K562 (cell line): ENCODE data around the gene CTSW. TPM values are rescaled to one million over a fixed set of nuclear protein-coding genes. Genes with fewer than 3 reads are reported as not detected.
A peak's percentile ranks its signal among the peaks of the same experiment; 100 is the strongest.

Source experiments
- CBX3 ChIP-seq, 2 experiments: IDR thresholded peaks; 1 replicate in 1 of 2; 2 replicates in 1 of 2; pipeline ENCODE4 v1.6.1; 2012; ENCODE audit warnings: inconsistent platforms in 2 of 2, low read length in 2 of 2, borderline replicate concordance in 1 of 2, control low read depth in 1 of 2
- CHCHD3 ChIP-seq: fragments of 250-450 bp; sonication (Bioruptor Pico); IDR thresholded peaks from 2 replicates; pipeline ENCODE4 v2.1.2; 2022; ENCODE audit warnings: mild to moderate bottlenecking
- MAZ ChIP-seq, 2 experiments: fragments of 450-650 bp in 1 of 2; sonication (generic) in 1 of 2; formaldehyde crosslinking; IDR thresholded peaks in 1 of 2; conservative IDR thresholded peaks in 1 of 2; 2 replicates each; pipeline versions ENCODE4 v1.4.0 to v1.5.0; 2020; ENCODE audit warnings: mild to moderate bottlenecking in 1 of 2, missing genetic modification reagents in 1 of 2
- MYC ChIP-seq, 2 experiments: fragments of 250-450 bp in 1 of 2; sonication (Bioruptor Pico) in 1 of 2; IDR thresholded peaks; 2 replicates each; pipeline versions ENCODE4 v1.5.1 to v1.6.1; 2012 to 2021; ENCODE audit warnings: low read depth in 2 of 2, borderline replicate concordance in 1 of 2, improper control_type of control experiment in 1 of 2, low read length in 1 of 2, mild to moderate bottlenecking in 1 of 2, moderate library complexity in 1 of 2
- POLR2AphosphoS2 ChIP-seq: IDR thresholded peaks from 2 replicates; pipeline ENCODE4 v1.6.1; 2012; ENCODE audit warnings: low read length, improper control_type of control experiment
- POLR2G ChIP-seq: fragments of 200-400 bp; formaldehyde crosslinking; IDR thresholded peaks from 2 replicates; pipeline ENCODE4 v1.6.1; 2017; ENCODE audit warnings: low read depth, mild to moderate bottlenecking, antibody characterized with exemption, low read length, moderate library complexity
- PTBP1 ChIP-seq: fragments of 200-400 bp; formaldehyde crosslinking; IDR thresholded peaks from 2 replicates; pipeline ENCODE4 v1.6.1; 2017; ENCODE audit warnings: low read depth, low read length
- RBFOX2 ChIP-seq: fragments of 200-400 bp; formaldehyde crosslinking; IDR thresholded peaks from 2 replicates; pipeline ENCODE4 v1.6.1; 2017; ENCODE audit warnings: low read depth, mild to moderate bottlenecking, low read length, moderate library complexity
- RBM22 ChIP-seq: fragments of 200-400 bp; formaldehyde crosslinking; IDR thresholded peaks from 2 replicates; pipeline ENCODE4 v1.6.1; 2018; ENCODE audit warnings: low read length, low read depth; ENCODE audit not compliant: poor library complexity, severe bottlenecking
- SAFB2 ChIP-seq: fragments of 200-400 bp; formaldehyde crosslinking; IDR thresholded peaks from 2 replicates; pipeline ENCODE4 v1.6.1; 2018; ENCODE audit warnings: borderline replicate concordance, low read length, low read depth, moderate library complexity; ENCODE audit not compliant: severe bottlenecking
- TRIM28 ChIP-seq: fragments of 450-650 bp; IDR thresholded peaks from 2 replicates; pipeline ENCODE4 v1.6.1; 2017
- polyA plus RNA-seq, 8 experiments: library from polyadenylated mRNA; depleted of rRNA in 4 of 8; stranded (reverse) in 5 of 8; unstranded in 3 of 8; fragments of >200 nt; fragmentation: Nextera tagmentation in 2 of 8; fragmentation: Illumina TruSeq in 1 of 8; extraction: Ambion mirVana in 2 of 8; extraction: Trizol in 1 of 8; gene quantifications; 2 replicates each; pipeline versions ENCODE4 v1.2.1 to v1.2.3, GENCODE V29; 2011 to 2014; ENCODE audit warnings: inconsistent platforms in 1 of 8, missing spikeins in 1 of 8
- total RNA-seq, 7 experiments: library from RNA; depleted of rRNA in 6 of 7; stranded (reverse); fragments of >200 nt in 6 of 7; fragmentation: Illumina TruSeq in 2 of 7; extraction: Trizol in 2 of 7; gene quantifications; 2 replicates each; pipeline versions ENCODE4 v1.2.1 to v1.2.3, GENCODE V29; 2011 to 2021; ENCODE audit warnings: low replicate concordance in 1 of 7
- TF ChIP-seq, protein P1 (sequence below), 3 experiments: fragments of 200-800 bp in 1 of 3; sonication (Bioruptor generic) in 1 of 3; sonication (generic) in 1 of 3; formaldehyde crosslinking in 1 of 3; IDR thresholded peaks; 2 replicates each; pipeline versions ENCODE4 v1.6.1 to v1.8.0; 2016 to 2022; ENCODE audit warnings: mild to moderate bottlenecking in 2 of 3, missing compliant biosample characterization in 2 of 3, missing genetic modification characterization in 2 of 3, missing genetic modification reagents in 1 of 3
- TF ChIP-seq, protein P2 (sequence below): fragments of 450-650 bp; IDR thresholded peaks from 2 replicates; pipeline ENCODE4 v1.7.0; 2016; ENCODE audit warnings: borderline replicate concordance

Gene CTSW
- total and polyA plus RNA-seq, 9 of the 15 experiments (the other 6 are each of a cell fraction or from before 2014, with no cell fraction given): 0.04 TPM; not detected in 8

DNA sequence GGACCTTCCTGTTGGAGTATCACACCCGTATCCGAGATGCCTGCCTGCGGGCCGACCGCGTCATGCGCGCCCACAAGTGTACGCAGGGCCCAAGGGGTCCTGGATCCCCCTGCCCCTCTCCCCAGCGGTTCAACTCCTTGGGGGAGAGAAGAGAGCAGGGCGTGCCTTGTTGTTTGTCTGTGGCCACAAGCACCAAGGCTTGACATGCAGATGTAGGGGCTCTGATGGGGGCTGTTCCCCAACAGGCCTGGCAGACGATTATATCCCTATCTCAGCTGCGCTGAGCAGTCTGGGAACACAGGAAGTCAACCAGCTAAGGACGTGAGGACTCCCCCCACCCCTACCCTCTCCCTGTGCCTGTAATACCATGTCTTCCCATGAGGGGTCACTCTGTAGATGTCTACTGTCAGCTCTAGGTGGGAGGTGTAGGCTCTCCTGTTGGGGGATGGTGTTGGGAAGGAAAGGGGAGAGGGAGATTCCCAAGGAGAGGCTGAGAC is 28.5 kb upstream of the CTSW start (continued):
- TF ChIP-seq POLR2AphosphoS2 (peak; percentile 29; the same call in 1 of the 2 replicates), CHCHD3 (CRISPR knock-in tag) (no peak), SAFB2 (no peak), RBM22 (peak; percentile 60), CBX3 (IDR thresholded peaks at IDR 0.05; ENCODE audit: borderline replicate concordance in 1 of 2, low read length in 2 of 2) (peak in 1 of 2 experiments; percentile 92; a peak in 2 of 3 replicates), RBFOX2 (0 out of 2 replicates have a peak, but pooled peaks have one; percentile 14), MYC (IDR thresholded peaks at IDR 0.05; ENCODE audit: low read depth, low read length) (no peak), MYC (CRISPR knock-in tag; IDR thresholded peaks at IDR 0.05; ENCODE audit: borderline replicate concordance, low read depth) (no peak), MAZ (CRISPR knock-in tag; conservative IDR thresholded peaks at IDR 0.05 in 1 of 2, IDR thresholded peaks at IDR 0.05 in 1 of 2) (peak in 1 of 2 experiments; percentile 40; a peak in 1 of 4 replicates), TRIM28 (peak; percentile 86), POLR2G (peak; percentile 73), PTBP1 (no peak)
- TF ChIP-seq, protein P1, sequence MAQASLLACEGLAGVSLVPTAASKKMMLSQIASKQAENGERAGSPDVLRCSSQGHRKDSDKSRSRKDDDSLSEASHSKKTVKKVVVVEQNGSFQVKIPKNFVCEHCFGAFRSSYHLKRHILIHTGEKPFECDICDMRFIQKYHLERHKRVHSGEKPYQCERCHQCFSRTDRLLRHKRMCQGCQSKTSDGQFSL (CRISPR knock-in tag; IDR thresholded peaks at IDR 0.05): peak; percentile 43; the same call in 1 of the 2 replicates
- TF ChIP-seq, protein P1 (tag; IDR thresholded peaks at IDR 0.05): no peak
- TF ChIP-seq, protein P2, sequence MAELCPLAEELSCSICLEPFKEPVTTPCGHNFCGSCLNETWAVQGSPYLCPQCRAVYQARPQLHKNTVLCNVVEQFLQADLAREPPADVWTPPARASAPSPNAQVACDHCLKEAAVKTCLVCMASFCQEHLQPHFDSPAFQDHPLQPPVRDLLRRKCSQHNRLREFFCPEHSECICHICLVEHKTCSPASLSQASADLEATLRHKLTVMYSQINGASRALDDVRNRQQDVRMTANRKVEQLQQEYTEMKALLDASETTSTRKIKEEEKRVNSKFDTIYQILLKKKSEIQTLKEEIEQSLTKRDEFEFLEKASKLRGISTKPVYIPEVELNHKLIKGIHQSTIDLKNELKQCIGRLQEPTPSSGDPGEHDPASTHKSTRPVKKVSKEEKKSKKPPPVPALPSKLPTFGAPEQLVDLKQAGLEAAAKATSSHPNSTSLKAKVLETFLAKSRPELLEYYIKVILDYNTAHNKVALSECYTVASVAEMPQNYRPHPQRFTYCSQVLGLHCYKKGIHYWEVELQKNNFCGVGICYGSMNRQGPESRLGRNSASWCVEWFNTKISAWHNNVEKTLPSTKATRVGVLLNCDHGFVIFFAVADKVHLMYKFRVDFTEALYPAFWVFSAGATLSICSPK: no peak
